Thymus (tissue), 11 donors: ENCODE data around the gene LDAH. TPM values are rescaled to one million over a fixed set of nuclear protein-coding genes. Genes with fewer than 3 reads are reported as not detected.
A peak's percentile ranks its signal among the peaks of the same experiment; 100 is the strongest.

Source experiments
- DNase-seq, 9 donors: peaks; one replicate each; pipeline ENCODE4 v3.0.0-alpha.2; 2013; ENCODE audit warnings: low spot score in 9 of 9, low read depth in 6 of 9, missing footprints in 1 of 9
- H3K27ac ChIP-seq, 2 donors: one replicate each; pipeline ENCODE4 v1.5.1; 2013; ENCODE audit warnings: control low read depth in 1 of 2, low read depth in 1 of 2, low read length in 1 of 2, mild to moderate bottlenecking in 1 of 2, moderate library complexity in 1 of 2
- H3K27me3 ChIP-seq, 2 donors: one replicate each; pipeline ENCODE4 v1.5.1; 2013; ENCODE audit warnings: low read length in 1 of 2; ENCODE audit not compliant: control insufficient read depth in 2 of 2, insufficient read depth in 1 of 2
- H3K36me3 ChIP-seq, 2 donors: one replicate each; pipeline ENCODE4 v1.5.1; 2013; ENCODE audit warnings: low read length in 1 of 2, mild to moderate bottlenecking in 1 of 2, moderate library complexity in 1 of 2; ENCODE audit not compliant: control insufficient read depth in 2 of 2, insufficient read depth in 2 of 2
- H3K4me1 ChIP-seq, 2 donors: one replicate each; pipeline ENCODE4 v1.5.1; 2013; ENCODE audit warnings: low read length in 2 of 2; ENCODE audit not compliant: control insufficient read depth in 2 of 2, insufficient read depth in 2 of 2
- H3K4me3 ChIP-seq, 2 donors: one replicate each; pipeline ENCODE4 v1.5.1; 2013; ENCODE audit warnings: low read length in 2 of 2, control low read depth in 1 of 2, mild to moderate bottlenecking in 1 of 2
- H3K9me3 ChIP-seq, 2 donors: one replicate each; pipeline ENCODE4 v1.5.1; 2013; ENCODE audit warnings: low read length in 1 of 2, mild to moderate bottlenecking in 1 of 2; ENCODE audit not compliant: control insufficient read depth in 2 of 2, insufficient read depth in 1 of 2
- WGBS: extraction: QIAGEN DNeasy Blood & Tissue Kit; methylation state at CpG from one replicate; pipeline ENCODE4 v1.1.7; 2013; 5-methylcytosine and 5-hydroxymethylcytosine counted together
- polyA plus RNA-seq: library from polyadenylated mRNA; stranded (reverse); fragments of 200-250 nt; gene quantifications from one replicate; pipeline ENCODE4 v1.2.3, GENCODE V29; 2013
- total RNA-seq: library from RNA; stranded (reverse); fragments of 120-200 nt; gene quantifications from one replicate; pipeline ENCODE4 v1.2.4, GENCODE V29; 2013
- donor health status: healthy.

LDAH gene
- total and polyA plus RNA-seq, 2 donors, result 10.1 to 23.1 TPM

DNA sequence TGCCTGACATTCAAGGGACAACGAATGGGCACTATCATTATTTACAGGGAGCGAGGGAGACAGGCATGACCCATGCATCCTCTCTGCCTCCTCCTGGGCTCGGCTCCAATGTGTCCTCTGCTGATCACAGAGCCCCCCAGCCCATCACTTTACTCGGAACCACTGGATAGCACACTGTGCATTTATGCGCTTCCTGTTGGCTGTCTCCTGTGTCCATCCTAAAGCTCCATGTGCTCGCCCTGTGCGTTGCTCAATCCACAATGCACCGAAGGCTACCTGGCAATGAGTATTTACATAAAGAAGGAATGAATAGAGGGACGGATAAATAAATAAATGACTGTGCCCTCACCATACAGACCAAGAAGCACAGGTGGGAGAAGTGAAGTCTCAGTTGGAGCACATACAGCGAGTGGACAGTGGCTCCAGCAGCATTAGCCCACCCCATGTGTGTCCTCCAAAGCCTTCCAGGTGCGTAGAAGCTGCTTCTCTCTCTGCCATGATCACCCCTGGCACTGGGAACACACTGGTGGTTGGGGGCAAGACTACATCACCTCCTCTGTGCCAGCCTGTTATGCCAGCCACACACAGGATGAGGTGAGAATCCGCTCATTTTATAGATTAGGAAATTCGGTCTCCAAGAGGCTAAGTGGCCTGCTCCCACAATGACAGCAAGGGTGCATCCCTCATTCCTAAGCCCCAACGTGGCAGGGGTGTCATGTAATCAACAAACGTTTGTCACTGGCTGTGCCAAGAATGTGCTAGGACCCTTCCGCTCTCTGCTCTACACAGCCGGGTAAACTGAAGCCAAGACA is 158.3 kb downstream of the LDAH start:
- Histone ChIP-seq H3K9me3 (no peaks in the 10 kb centered on the region), H3K27me3 (peaks cover 78 to 93% of the 10 kb centered on the region in 2 donors), H3K4me3 (no peak overlapping the region), H3K36me3 (no peaks in the 10 kb centered on the region), H3K4me1 (peaks cover 0 to 3% of the 10 kb centered on the region in 2 donors), H3K27ac (no peak overlapping the region)
- DNase-seq, result no peak
- WGBS, result 49% methylated on average over 17 of the region's 17 CpGs

DNA sequence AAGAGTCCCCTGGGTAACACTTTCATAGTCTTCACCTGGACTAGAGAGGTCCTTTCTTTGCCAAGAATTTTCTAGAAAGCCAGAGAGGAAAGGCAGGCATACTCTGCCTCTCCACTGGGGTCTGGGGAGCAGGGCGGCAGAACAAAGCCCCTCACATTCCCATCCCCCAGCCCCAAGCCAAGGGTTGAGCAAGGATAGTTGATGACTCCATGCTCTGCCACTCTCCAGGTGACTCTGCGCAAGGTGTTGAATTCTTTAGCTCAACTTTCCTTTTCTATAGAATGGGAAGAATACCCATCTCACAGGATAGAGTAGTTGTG is 158.9 kb downstream of the LDAH start:
- 89% methylated on average over 2 of the region's 2 CpGs for WGBS
- H3K27me3 ChIP-seq, result peaks cover 72 to 90% of the 10 kb centered on the region in 2 donors
- H3K4me3 ChIP-seq, result no peak overlapping the region
- no peak for DNase-seq
- H3K9me3 ChIP-seq, result no peaks in the 10 kb centered on the region
- no peak overlapping the region for H3K27ac ChIP-seq
- no peaks in the 10 kb centered on the region for H3K36me3 ChIP-seq
- peaks cover 0 to 3% of the 10 kb centered on the region in 2 donors for H3K4me1 ChIP-seq

DNA sequence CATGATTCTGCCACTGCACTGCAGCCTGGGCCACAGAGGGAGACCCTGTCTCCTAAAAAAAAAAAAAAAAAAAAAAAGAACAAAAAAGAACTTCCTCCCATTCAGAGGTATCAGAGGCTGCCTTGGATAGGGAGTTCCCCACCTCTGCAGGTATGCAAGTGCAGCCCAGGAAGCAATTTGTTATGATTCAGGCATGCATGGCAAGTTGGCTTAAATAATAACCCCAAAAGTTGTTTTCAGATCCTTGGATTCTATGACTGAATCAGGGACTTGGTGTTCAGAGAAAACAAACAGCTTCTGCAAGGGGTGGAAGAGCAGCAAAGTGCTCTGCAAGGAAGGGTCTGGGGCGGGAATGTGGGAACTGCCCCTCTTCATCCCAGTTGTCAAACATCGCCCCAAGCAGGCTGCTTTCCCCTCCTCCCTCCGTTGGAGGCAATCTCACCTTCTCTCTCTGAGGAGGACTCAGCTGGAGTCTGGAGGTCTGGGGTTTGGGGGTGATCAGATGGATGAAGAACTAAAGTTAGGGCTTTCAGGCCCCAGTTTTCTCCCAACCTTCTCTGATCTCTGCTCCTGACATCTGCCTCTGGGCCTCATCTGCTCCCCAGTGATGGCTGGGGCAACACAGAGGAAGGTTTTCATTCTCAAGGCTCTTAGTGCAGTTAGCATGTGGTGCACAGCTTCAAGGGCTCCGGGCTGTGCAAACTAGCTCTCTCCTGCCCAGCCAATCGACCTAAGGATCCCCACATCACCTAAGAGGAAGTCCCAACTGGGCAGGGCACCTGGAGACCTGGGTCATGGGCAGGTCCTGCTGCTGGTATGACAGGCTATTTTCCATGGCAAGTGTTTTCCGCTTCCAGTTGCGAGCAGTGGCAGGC is 159.5 kb downstream of the LDAH start:
- WGBS, result 62% methylated on average over 7 of the region's 7 CpGs
- no peaks in the 10 kb centered on the region for H3K36me3 ChIP-seq
- no peak overlapping the region for H3K27ac ChIP-seq
- H3K4me1 ChIP-seq, result peaks cover 0 to 3% of the 10 kb centered on the region in 2 donors
- no peaks in the 10 kb centered on the region for H3K9me3 ChIP-seq
- no peak for DNase-seq
- peaks cover 66 to 84% of the 10 kb centered on the region in 2 donors for H3K27me3 ChIP-seq
- H3K4me3 ChIP-seq, result no peak overlapping the region

DNA sequence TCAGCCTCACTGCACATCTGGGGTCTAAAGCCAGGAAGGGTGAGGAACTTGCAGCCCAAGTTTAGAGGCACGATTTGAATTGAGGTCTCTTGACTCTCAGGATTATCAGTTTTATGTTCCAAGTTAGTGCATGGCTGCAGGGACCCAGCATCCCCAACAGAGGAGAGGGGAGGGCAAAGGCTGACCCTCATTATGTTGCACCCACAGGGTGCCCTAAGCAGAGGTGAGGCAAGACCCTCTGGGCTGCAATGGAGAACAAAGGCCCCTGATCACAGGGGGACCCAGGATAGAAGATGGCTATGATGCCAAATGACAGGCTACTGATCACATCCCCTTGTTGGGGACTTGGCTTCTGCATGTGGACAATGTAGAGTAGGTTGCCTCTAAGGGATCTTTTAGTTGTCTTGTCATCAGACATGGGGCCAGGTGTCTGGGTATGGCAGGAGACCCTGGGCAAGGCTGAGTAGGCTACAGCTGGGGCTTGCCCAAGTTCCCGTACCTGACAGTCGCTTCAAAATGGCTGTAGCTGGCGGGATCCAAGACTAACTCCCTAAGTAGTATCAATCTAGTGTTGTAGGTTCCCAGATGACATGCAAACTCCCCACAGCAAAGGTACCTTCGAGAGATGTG is 160.5 kb downstream of the LDAH start:
- H3K4me1 ChIP-seq, result peaks cover 0 to 3% of the 10 kb centered on the region in 2 donors
- H3K27me3 ChIP-seq, result peaks cover 57 to 77% of the 10 kb centered on the region in 2 donors
- H3K27ac ChIP-seq, result no peak overlapping the region
- WGBS, result 88% methylated on average over 5 of the region's 5 CpGs
- no peaks in the 10 kb centered on the region for H3K36me3 ChIP-seq
- no peak overlapping the region for H3K4me3 ChIP-seq
- DNase-seq, result no peak
- H3K9me3 ChIP-seq, result no peaks in the 10 kb centered on the region

DNA sequence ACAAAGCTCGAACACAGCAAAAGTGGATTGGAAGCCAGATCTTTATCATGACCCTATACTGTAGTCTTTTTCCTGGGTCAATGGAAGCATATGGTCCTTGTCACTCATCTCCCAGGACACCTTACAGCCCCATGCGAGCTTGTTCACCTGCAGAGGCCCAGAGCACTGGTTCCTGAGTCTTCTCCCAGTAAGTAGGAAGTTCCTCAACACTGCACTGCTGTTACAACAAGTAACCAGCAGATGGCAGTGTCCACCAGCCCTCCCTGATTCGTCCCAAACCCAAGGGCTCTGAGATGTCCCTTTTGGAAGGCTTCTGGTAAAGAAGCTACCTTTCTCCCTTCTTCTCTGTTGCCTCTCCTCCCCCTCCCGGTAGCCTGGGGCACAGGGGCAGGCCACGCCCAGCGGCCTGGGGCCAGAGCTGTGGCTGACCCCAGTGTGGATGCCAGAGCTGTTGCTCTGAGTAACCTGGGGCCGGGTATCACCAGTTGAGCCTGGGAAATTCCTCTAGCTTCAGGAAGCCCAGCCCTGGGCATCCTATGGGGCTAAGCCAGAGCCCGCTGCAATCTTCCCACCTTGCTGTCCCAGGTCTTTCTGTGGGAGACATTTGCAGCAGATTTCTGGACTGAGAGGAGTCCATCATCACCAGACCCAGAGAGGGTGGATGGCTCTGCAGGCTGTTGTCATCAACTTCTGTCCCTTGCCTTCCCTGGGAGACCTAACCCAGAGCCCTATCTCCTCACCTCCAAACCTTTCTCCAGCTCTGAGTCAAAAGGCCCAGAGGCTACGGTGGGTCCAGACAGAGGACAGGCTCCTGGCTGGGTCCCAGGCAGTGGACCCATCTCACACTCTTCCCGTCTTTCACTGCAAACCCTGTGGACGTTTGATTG is 161.2 kb downstream of the LDAH start:
- DNase-seq, result peak; percentile 30 to 78 (median 58)
- 44% methylated on average over 11 of the region's 11 CpGs for WGBS

DNA sequence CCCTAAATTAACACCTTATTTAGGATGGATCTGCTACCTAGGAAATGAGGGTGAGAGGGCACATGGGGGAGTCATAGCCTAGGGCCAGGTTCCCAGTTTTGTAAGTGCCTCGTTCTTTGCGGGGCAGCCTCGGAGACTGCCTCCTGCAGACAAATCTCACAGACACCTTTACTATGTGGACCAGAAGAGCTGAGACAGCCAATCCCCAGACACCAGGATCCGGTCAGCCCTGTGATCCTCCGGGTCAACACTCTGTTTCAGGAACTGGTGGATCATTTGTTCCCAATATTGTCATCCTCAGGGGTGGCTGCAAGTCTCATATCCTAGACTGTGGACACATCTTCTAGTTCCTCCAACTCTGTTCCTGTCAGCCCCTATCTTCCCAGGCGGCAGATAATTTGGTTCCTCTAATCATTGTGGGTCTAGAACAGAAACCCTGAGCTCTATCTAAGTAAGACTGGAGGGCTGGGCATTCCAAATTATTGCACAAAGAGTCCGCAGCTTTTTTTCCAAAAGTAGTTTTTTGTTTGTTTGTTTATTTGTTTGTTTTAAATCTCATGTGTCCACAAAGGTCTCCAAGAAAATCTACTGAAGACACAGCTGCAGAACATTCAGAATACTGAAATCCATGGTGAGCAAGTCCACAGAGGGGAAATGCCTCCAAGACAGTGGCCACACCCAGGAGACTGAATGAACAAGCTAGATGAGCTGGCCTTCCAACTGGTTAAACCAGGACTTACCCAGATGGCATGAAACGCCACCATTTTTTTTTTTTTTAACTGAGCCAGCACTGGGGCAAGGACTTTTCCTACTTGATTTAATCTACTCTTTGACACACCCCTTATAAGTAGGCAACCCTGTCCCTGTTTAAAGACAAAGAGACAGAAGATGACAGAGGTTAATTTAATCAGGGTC is 162.1 kb downstream of the LDAH start:
- 71% methylated on average over 8 of the region's 8 CpGs for WGBS
- H3K9me3 ChIP-seq, result no peaks in the 10 kb centered on the region
- H3K27me3 ChIP-seq, result peaks cover 42 to 73% of the 10 kb centered on the region in 2 donors
- no peaks in the 10 kb centered on the region for H3K36me3 ChIP-seq
- H3K4me3 ChIP-seq, result no peak overlapping the region
- H3K27ac ChIP-seq, result no peak overlapping the region
- H3K4me1 ChIP-seq, result no peaks in the 10 kb centered on the region
- no peak for DNase-seq

More for the DNA sequence above, 161.2 kb downstream of the LDAH start:
- Histone ChIP-seq H3K9me3 (no peaks in the 10 kb centered on the region), H3K4me1 (peaks cover 0 to under 1% of the 10 kb centered on the region in 2 donors), H3K4me3 (no peak overlapping the region), H3K27me3 (peaks cover 51 to 78% of the 10 kb centered on the region in 2 donors), H3K36me3 (no peaks in the 10 kb centered on the region), H3K27ac (no peak overlapping the region)

DNA sequence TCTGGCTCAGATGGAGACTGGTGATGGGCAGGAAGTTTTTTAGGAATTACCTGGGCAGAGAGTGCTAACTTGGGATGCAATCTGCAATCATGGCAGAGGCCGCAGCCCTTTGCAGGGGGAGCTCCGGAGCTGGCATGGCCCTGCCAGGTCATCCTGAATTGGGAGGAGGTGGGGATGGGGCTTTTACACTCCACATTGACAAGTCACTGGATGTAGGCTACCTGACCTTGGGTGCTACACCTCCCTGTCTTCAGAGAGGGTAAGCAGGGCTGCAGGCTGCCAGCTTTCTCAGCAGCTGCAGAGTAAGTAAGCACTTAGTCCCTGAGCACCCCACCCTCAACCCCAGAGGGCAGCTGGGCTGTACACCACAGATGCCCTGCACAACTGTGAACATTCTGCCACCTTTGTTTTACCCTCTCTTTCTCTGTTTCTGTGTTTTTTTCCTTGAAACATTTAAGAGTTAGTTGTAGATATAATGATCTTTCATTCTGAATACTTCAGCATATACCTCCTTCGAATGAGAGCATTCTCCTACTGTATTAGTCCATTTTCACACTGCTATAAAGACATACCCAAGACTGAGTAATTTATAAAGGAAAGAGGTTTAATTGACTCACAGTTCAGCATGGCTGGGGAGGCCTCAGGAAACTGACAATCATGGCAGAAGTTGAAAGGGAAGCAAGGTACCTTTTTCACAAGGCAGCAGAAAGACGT is 165.2 kb downstream of the LDAH start:
- DNase-seq, result no peak
- H3K27ac ChIP-seq, result no peak overlapping the region

More for the DNA sequence above, 165.2 kb downstream of the LDAH start:
- 88% methylated on average over 4 of the region's 4 CpGs for WGBS
- Histone ChIP-seq H3K4me3 (no peak overlapping the region), H3K4me1 (no peaks in the 10 kb centered on the region), H3K9me3 (no peaks in the 10 kb centered on the region), H3K27me3 (peaks cover 13 to 45% of the 10 kb centered on the region in 2 donors), H3K36me3 (no peaks in the 10 kb centered on the region)
